B cell (primary cell): ENCODE data around the gene RDM1.

Experiments
- CTCF ChIP-seq: fragments of 200-600 bp; IDR thresholded peaks from one replicate; pipeline ENCODE4 v1.8.0; 2022; ENCODE audit warnings: antibody characterized with exemption, mild to moderate bottlenecking
- EZH2 ChIP-seq: IDR thresholded peaks from 2 replicates; pipeline ENCODE4 v1.6.1; 2012; ENCODE audit warnings: borderline replicate concordance, low read depth, mild to moderate bottlenecking, moderate library complexity, low read length; ENCODE audit not compliant: insufficient read depth, poor library complexity, severe bottlenecking

GRCh38 chr17:35879773-35880654 lies 50.6 kb downstream of the RDM1 start, which contains the start of gene CCL5:
- no peak for TF ChIP-seq CTCF
- TF ChIP-seq EZH2, result no peak
